MM.1S (cell line): ENCODE results near the gene DIP2C.

Experiments
- DNase-seq: peaks from one replicate; pipeline ENCODE4 v3.0.0-alpha.2; 2015
- H2AFZ ChIP-seq: fragments of 300-600 bp; sonication (generic); 2 replicates; pipeline ENCODE4 v1.6.0; 2016; ENCODE audit warnings: antibody characterized with exemption, low read length
- H3F3A ChIP-seq: fragments of 300-600 bp; sonication (generic); 2 replicates; pipeline ENCODE4 v1.6.1; 2016; ENCODE audit warnings: mild to moderate bottlenecking, antibody characterized with exemption, low read length, moderate library complexity, mixed read lengths; ENCODE audit not compliant: insufficient read depth
- H3K27ac ChIP-seq: fragments of 300-600 bp; sonication (generic); 2 replicates; pipeline ENCODE4 v1.5.1; 2016; ENCODE audit warnings: mild to moderate bottlenecking, low read length
- H3K27me3 ChIP-seq: fragments of 300-600 bp; sonication (generic); replicated peaks from 2 replicates; pipeline ENCODE4 v1.6.0; 2016; ENCODE audit warnings: low read length; ENCODE audit not compliant: insufficient read depth
- H3K36me3 ChIP-seq: fragments of 300-600 bp; sonication (generic); replicated peaks from 2 replicates; pipeline ENCODE4 v1.6.1; 2016; ENCODE audit warnings: mild to moderate bottlenecking, low read length, mixed read lengths; ENCODE audit not compliant: insufficient read depth
- H3K4me1 ChIP-seq: fragments of 300-600 bp; sonication (generic); 2 replicates; pipeline ENCODE4 v1.6.1; 2016; ENCODE audit warnings: low read length, mixed read lengths
- H3K4me2 ChIP-seq: fragments of 300-600 bp; sonication (generic); 2 replicates; pipeline ENCODE4 v1.6.0; 2016; ENCODE audit warnings: low read depth, low read length
- H3K4me3 ChIP-seq: fragments of 300-600 bp; sonication (generic); 2 replicates; pipeline ENCODE4 v1.5.1; 2016; ENCODE audit warnings: low read length, mixed read lengths
- H3K79me2 ChIP-seq: fragments of 300-600 bp; sonication (generic); 2 replicates; pipeline ENCODE4 v1.6.1; 2016; ENCODE audit warnings: mixed run types, low read length, mixed read lengths
- H3K9ac ChIP-seq: fragments of 300-600 bp; sonication (generic); 2 replicates; pipeline ENCODE4 v1.6.1; 2016; ENCODE audit warnings: low read length, mixed read lengths
- H3K9me2 ChIP-seq: fragments of 300-600 bp; sonication (generic); replicated peaks from 2 replicates; pipeline ENCODE4 v1.6.1; 2016; ENCODE audit warnings: mild to moderate bottlenecking, low read length, mixed read lengths; ENCODE audit not compliant: insufficient read depth
- H3K9me3 ChIP-seq: fragments of 300-600 bp; sonication (generic); replicated peaks from 2 replicates; pipeline ENCODE4 v1.6.1; 2016; ENCODE audit warnings: mild to moderate bottlenecking, low read length, mixed read lengths; ENCODE audit not compliant: insufficient read depth
- H4K20me1 ChIP-seq: fragments of 300-600 bp; sonication (generic); 2 replicates; pipeline ENCODE4 v1.6.1; 2016; ENCODE audit warnings: mild to moderate bottlenecking, low read length, moderate library complexity, mixed read lengths; ENCODE audit not compliant: insufficient read depth
- EZH2 ChIP-seq: fragments of 300-600 bp; sonication (generic); optimal IDR thresholded peaks from 2 replicates; pipeline ENCODE3; 2017; ENCODE audit warnings: low read depth, mild to moderate bottlenecking, antibody characterized with exemption, low read length, mixed read lengths
- EZH2phosphoT487 ChIP-seq: fragments of 300-600 bp; sonication (generic); IDR thresholded peaks from 2 replicates; pipeline ENCODE4 v1.6.1; 2018; ENCODE audit warnings: antibody characterized with exemption, low read length
- TF ChIP-seq, protein P1 (sequence below): fragments of 300-600 bp; sonication (generic); IDR thresholded peaks from 2 replicates; pipeline ENCODE4 v1.5.1; 2016; ENCODE audit warnings: antibody characterized with exemption, low read length, mixed read lengths

DIP2C gene

DNA sequence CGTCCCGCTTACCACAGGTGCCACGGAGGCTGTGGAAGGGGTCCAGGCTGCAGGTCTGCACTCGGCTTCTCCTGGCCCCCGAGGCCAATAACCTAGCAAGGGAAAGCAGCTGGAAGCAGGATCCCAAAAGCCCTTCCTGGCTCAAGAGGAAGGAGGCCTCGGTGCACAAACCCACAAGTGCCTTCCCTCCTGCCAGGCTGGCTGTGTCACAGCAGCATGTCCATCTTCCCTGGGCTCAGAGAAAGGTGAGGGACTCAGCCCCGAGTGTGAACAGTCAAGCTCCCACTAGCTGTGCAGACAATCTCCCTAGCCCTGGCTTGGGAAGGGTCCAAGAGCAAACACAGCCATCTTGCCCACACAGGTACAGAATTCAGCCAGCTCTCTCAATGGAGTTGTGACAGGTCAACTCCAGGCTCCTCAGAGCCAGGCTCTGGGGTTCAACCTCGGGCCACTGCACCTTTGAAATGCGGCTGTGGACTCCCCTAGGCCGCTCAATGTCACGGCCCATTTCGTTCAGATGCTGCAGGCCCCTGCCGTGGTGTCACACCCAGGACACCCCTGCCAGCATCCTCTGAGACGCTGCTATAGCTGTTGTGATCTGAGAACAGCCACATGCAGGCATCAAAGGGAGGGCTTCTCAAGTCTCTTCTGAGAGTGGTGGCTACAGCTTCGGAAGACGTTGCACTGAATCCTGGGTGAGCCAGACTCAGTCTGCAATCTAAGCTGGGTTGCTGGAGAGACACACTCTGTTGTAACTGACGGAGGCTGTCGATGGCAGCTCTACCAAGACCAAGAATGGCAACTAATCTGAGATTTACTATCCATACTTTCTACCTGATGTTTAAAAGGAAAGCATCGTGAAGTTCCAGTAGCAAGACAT, 137.9 kb downstream of the DIP2C start:
- Histone ChIP-seq H3K4me2 (no peak overlapping the region), H3K27ac (no peak overlapping the region), H3F3A (no peaks in the 10 kb centered on the region), H3K27me3 (no peaks in the 10 kb centered on the region), H3K79me2 (peaks cover 4% of the 10 kb centered on the region; the same call in 1 of the 2 replicates), H3K4me1 (peaks cover 6% of the 10 kb centered on the region; the same call in 1 of the 2 replicates), H3K9me3 (no peaks in the 10 kb centered on the region), H2AFZ (no peak overlapping the region), H3K9ac (no peak overlapping the region), H3K9me2 (no peaks in the 10 kb centered on the region), H3K36me3 (no peaks in the 10 kb centered on the region), H3K4me3 (no peak overlapping the region), H4K20me1 (no peaks in the 10 kb centered on the region)
- no peak for DNase-seq
- TF ChIP-seq EZH2, result no peak
- no peak for TF ChIP-seq EZH2phosphoT487
- TF ChIP-seq, protein P1, sequence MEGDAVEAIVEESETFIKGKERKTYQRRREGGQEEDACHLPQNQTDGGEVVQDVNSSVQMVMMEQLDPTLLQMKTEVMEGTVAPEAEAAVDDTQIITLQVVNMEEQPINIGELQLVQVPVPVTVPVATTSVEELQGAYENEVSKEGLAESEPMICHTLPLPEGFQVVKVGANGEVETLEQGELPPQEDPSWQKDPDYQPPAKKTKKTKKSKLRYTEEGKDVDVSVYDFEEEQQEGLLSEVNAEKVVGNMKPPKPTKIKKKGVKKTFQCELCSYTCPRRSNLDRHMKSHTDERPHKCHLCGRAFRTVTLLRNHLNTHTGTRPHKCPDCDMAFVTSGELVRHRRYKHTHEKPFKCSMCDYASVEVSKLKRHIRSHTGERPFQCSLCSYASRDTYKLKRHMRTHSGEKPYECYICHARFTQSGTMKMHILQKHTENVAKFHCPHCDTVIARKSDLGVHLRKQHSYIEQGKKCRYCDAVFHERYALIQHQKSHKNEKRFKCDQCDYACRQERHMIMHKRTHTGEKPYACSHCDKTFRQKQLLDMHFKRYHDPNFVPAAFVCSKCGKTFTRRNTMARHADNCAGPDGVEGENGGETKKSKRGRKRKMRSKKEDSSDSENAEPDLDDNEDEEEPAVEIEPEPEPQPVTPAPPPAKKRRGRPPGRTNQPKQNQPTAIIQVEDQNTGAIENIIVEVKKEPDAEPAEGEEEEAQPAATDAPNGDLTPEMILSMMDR, result no peak

DNA sequence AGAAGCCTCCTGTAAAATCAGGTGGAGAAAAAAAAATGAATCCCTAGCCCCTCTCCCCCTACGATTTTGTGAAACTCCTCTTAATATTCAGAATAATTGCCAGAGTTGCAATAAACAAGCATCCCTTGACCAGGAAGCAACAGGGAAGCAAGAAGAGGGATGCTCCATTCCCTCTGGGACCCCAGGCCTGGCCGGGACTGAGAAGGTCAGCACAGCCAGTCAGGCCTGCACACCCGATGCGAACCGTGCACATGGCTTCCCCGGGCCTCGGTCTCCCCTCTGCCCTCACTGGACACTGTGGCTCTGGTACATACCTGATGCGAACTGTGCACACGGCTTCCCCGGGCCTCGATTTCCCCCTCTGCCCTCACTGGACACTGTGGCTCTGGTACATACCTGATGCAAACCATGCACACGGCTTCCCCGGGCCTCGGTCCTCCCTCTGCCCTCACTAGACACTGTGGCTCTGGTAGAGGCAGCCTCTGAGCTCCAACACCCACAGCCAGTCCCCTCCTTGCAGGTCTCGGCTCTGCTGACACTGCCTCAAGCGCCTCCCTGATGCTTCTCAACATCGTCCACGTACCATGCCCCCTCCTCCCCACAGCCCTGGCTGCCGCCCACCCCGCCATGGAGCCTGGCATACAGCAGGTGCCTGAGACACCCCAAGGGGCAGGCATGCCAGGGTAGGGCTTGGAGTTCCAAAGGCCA, 138.6 kb downstream of the DIP2C start:
- no peak overlapping the region for H3K4me2 ChIP-seq
- TF ChIP-seq EZH2 (no peak), EZH2phosphoT487 (no peak)
- TF ChIP-seq, protein P1, result no peak
- no peaks in the 10 kb centered on the region for H4K20me1 ChIP-seq

DNA sequence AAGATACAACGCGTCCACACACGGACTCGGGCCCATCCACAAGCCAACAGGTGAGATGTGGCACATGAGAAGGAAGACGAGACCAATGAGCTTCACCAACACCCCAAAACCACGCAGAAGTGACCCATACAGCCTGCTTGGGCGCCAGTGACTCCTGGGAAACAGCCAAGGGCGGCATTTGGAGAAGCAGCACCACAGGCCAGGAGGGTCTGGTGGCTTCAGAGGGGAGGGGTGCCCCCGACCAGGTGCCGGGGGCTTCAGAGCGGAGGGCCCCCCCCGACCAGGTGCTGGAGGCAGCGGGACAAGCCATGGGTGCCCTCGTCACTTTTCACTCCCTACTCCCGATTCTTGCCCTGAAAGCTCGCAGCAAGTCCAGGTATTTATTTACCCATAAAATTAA, 140.1 kb downstream of the DIP2C start:
- no peak overlapping the region for H3K4me2 ChIP-seq
- no peak overlapping the region for H3K9ac ChIP-seq
- no peaks in the 10 kb centered on the region for H3K27me3 ChIP-seq
- H3K36me3 ChIP-seq, result no peaks in the 10 kb centered on the region
- TF ChIP-seq EZH2 (no peak), EZH2phosphoT487 (no peak)
- TF ChIP-seq, protein P1, result no peak
- no peak overlapping the region for H3K4me3 ChIP-seq
- H3K79me2 ChIP-seq, result no peaks in the 10 kb centered on the region
- H3K4me1 ChIP-seq, result peaks cover 6% of the 10 kb centered on the region; the same call in 1 of the 2 replicates
- H3F3A ChIP-seq, result no peaks in the 10 kb centered on the region
- H3K9me3 ChIP-seq, result no peaks in the 10 kb centered on the region
- H3K9me2 ChIP-seq, result no peaks in the 10 kb centered on the region
- DNase-seq, result no peak
- H4K20me1 ChIP-seq, result no peaks in the 10 kb centered on the region
- H2AFZ ChIP-seq, result no peak overlapping the region
- no peak overlapping the region for H3K27ac ChIP-seq

More for the DNA sequence above, 138.6 kb downstream of the DIP2C start:
- peaks cover 6% of the 10 kb centered on the region; the same call in 1 of the 2 replicates for H3K4me1 ChIP-seq
- H3K9me2 ChIP-seq, result no peaks in the 10 kb centered on the region
- no peaks in the 10 kb centered on the region for H3K79me2 ChIP-seq
- H3F3A ChIP-seq, result no peaks in the 10 kb centered on the region
- H3K9me3 ChIP-seq, result no peaks in the 10 kb centered on the region
- H3K27me3 ChIP-seq, result no peaks in the 10 kb centered on the region
- H3K36me3 ChIP-seq, result no peaks in the 10 kb centered on the region
- H3K9ac ChIP-seq, result no peak overlapping the region
- no peak overlapping the region for H2AFZ ChIP-seq
- H3K27ac ChIP-seq, result no peak overlapping the region
- no peak for DNase-seq
- no peak overlapping the region for H3K4me3 ChIP-seq
